Lower lobe of right lung (tissue), 2 donors: ENCODE data around the gene POU6F2. TPM values are rescaled to one million over a fixed set of nuclear protein-coding genes. Genes with fewer than 3 reads are reported as not detected.

Experiments used
- ATAC-seq, 2 donors: fragments of 200-7000 bp; cut with Tn5 transposase; one replicate each; pipeline ENCODE4 v1.9.1; 2020 to 2022; ENCODE audit warnings: mild to moderate bottlenecking in 2 of 2, moderate library complexity in 2 of 2
- DNase-seq: peaks from one replicate; pipeline ENCODE4 v3.0.0-alpha.2; 2020
- H3K27ac ChIP-seq: fragments of 200-600 bp; one replicate; pipeline ENCODE4 v1.8.0; 2022
- H3K27me3 ChIP-seq: fragments of 200-600 bp; one replicate; pipeline ENCODE4 v1.8.0; 2022; ENCODE audit warnings: low read depth
- H3K36me3 ChIP-seq: fragments of 200-600 bp; one replicate; pipeline ENCODE4 v1.8.0; 2022; ENCODE audit warnings: mild to moderate bottlenecking
- H3K4me1 ChIP-seq: fragments of 200-600 bp; one replicate; pipeline ENCODE4 v1.8.0; 2022
- H3K4me3 ChIP-seq: fragments of 200-600 bp; one replicate; pipeline ENCODE4 v1.8.0; 2022; ENCODE audit warnings: mild to moderate bottlenecking
- H3K9me3 ChIP-seq: fragments of 200-600 bp; one replicate; pipeline ENCODE4 v1.8.0; 2022
- CTCF ChIP-seq: fragments of 200-600 bp; IDR thresholded peaks from one replicate; pipeline ENCODE4 v1.8.0; 2022; ENCODE audit warnings: antibody characterized with exemption, mild to moderate bottlenecking
- intact Hi-C: fragments of 100-400 bp; cut with DNase I; formaldehyde crosslinking; loops from one replicate; pipeline ENCODE4 v1.11.0; 2022
- total RNA-seq: library from RNA; stranded (reverse); fragmentation: NEBNext Ultra II Directional; extraction: Animal tissue kit (Norgen Biotek cat#: 25700); gene quantifications from one replicate; pipeline ENCODE4 v1.2.1, GENCODE V29; 2021
- donor health status: DM: no; HTN: yes; CAD: no; lungs with severe emphysema.

Gene POU6F2
- total RNA-seq, 1 donor from 2014 or later, result not detected

GRCh38 chr7:39016609-39017008 lies 38.9 kb downstream of the POU6F2 start:
- no peak for TF ChIP-seq CTCF
- no peaks in the 10 kb centered on the region for H3K36me3 ChIP-seq
- H3K4me3 ChIP-seq, result no peak overlapping the region
- H3K9me3 ChIP-seq, result no peaks in the 10 kb centered on the region
- peak; percentile 97 to 98 for ATAC-seq
- H3K27ac ChIP-seq, result no peak overlapping the region
- H3K4me1 ChIP-seq, result no peaks in the 10 kb centered on the region
- DNase-seq, result peak; percentile 68
- intact Hi-C loops, result no loop called here
- H3K27me3 ChIP-seq, result no peaks in the 10 kb centered on the region

GRCh38 chr7:39017369-39017915 lies 39.7 kb downstream of the POU6F2 start:
- TF ChIP-seq CTCF, result no peak
- H3K36me3 ChIP-seq, result no peaks in the 10 kb centered on the region
- intact Hi-C loops, result no loop called here
- no peaks in the 10 kb centered on the region for H3K9me3 ChIP-seq
- no peak overlapping the region for H3K27ac ChIP-seq
- ATAC-seq (peak in 1 of 2 donors; percentile 45), DNase-seq (no peak)
- H3K4me3 ChIP-seq, result no peak overlapping the region
- no peaks in the 10 kb centered on the region for H3K27me3 ChIP-seq
- H3K4me1 ChIP-seq, result no peaks in the 10 kb centered on the region

- ATAC-seq (no peak), DNase-seq (no peak)
- Histone ChIP-seq H3K27me3 (no peaks in the 10 kb centered on the region), H3K4me3 (no peak overlapping the region), H3K36me3 (no peaks in the 10 kb centered on the region), H3K4me1 (no peaks in the 10 kb centered on the region), H3K9me3 (peaks cover 4% of the 10 kb centered on the region), H3K27ac (no peak overlapping the region)
- no peak for TF ChIP-seq CTCF
- intact Hi-C loops, result no loop called here
Observed at GRCh38 chr7:39022796-39023195, 45.1 kb downstream of the POU6F2 start.

- peaks cover 4% of the 10 kb centered on the region for H3K9me3 ChIP-seq
- no peak overlapping the region for H3K4me3 ChIP-seq
- no peaks in the 10 kb centered on the region for H3K27me3 ChIP-seq
- intact Hi-C loops, result no loop called here
- no peak for TF ChIP-seq CTCF
- H3K4me1 ChIP-seq, result no peaks in the 10 kb centered on the region
- H3K36me3 ChIP-seq, result no peaks in the 10 kb centered on the region
- H3K27ac ChIP-seq, result no peak overlapping the region
- no peak for DNase-seq
- no peak for ATAC-seq
Observed at GRCh38 chr7:39027491-39027890, 49.8 kb downstream of the POU6F2 start.

GRCh38 chr7:39033885-39034624 lies 56.3 kb downstream of the POU6F2 start:
- Histone ChIP-seq H3K4me3 (no peak overlapping the region), H3K27ac (no peak overlapping the region), H3K36me3 (no peaks in the 10 kb centered on the region), H3K4me1 (no peaks in the 10 kb centered on the region), H3K27me3 (no peaks in the 10 kb centered on the region), H3K9me3 (no peaks in the 10 kb centered on the region)
- DNase-seq, result no peak
- ATAC-seq, result no peak
- intact Hi-C loops, result no loop called here
- no peak for TF ChIP-seq CTCF
